Natural killer cell (primary cell): ENCODE measurements around the gene GLIPR2. TPM values are rescaled to one million over a fixed set of nuclear protein-coding genes. Genes with fewer than 3 reads are reported as not detected.
A peak's percentile ranks its signal among the peaks of the same experiment; 100 is the strongest.

Experiments
- ATAC-seq, 3 donors: fragments of 150-1000 bp in 2 of 3; fragments of 200-7000 bp in 1 of 3; cut with Tn5 transposase; 1 replicate in 1 of 3; 2 replicates in 2 of 3; pipeline ENCODE4 v1.10.0; 2021; ENCODE audit warnings: mild to moderate bottlenecking in 2 of 3, moderate library complexity in 2 of 3
- DNase-seq, 2 donors: peaks; one replicate each; pipeline versions ENCODE4 v3.0.0 to v3.0.0-alpha.2; 2013 to 2021; ENCODE audit warnings: mixed read lengths in 1 of 2
- H3K27ac ChIP-seq: one replicate; pipeline ENCODE4 v1.5.1; 2013; ENCODE audit warnings: mild to moderate bottlenecking, low read length
- H3K27me3 ChIP-seq: one replicate; pipeline ENCODE4 v1.6.1; 2013; ENCODE audit warnings: low read length; ENCODE audit not compliant: control insufficient read depth, insufficient read depth
- H3K36me3 ChIP-seq: one replicate; pipeline ENCODE4 v1.6.1; 2013; ENCODE audit warnings: low read length; ENCODE audit not compliant: control insufficient read depth, insufficient read depth
- H3K4me1 ChIP-seq: one replicate; pipeline ENCODE4 v1.6.1; 2013; ENCODE audit warnings: low read length; ENCODE audit not compliant: control insufficient read depth, insufficient read depth
- H3K4me3 ChIP-seq: one replicate; pipeline ENCODE4 v1.5.1; 2013; ENCODE audit warnings: low read length
- H3K9me3 ChIP-seq: one replicate; pipeline ENCODE4 v1.6.1; 2013; ENCODE audit warnings: low read length; ENCODE audit not compliant: control insufficient read depth, insufficient read depth
- H3K27ac Mint-ChIP-seq, 2 donors: one replicate each; pipeline ENCODE4 v1.8.0; 2022; ENCODE audit warnings: mild to moderate bottlenecking in 2 of 2, mixed read lengths in 2 of 2, moderate library complexity in 1 of 2
- H3K27me3 Mint-ChIP-seq, 2 donors: one replicate each; pipeline ENCODE4 v1.8.0; 2022; ENCODE audit warnings: low read depth in 2 of 2, mixed read lengths in 2 of 2
- H3K36me3 Mint-ChIP-seq: one replicate; pipeline ENCODE4 v1.8.0; 2022; ENCODE audit warnings: mixed read lengths
- H3K4me1 Mint-ChIP-seq, 2 donors: one replicate each; pipeline ENCODE4 v1.8.0; 2022; ENCODE audit warnings: mixed read lengths in 2 of 2
- H3K4me3 Mint-ChIP-seq: one replicate; pipeline ENCODE4 v1.8.0; 2022; ENCODE audit warnings: mild to moderate bottlenecking, moderate library complexity, mixed read lengths
- H3K9me3 Mint-ChIP-seq, 2 donors: one replicate each; pipeline ENCODE4 v1.8.0; 2022; ENCODE audit warnings: mixed read lengths in 2 of 2
- WGBS: methylation state at CpG from one replicate; pipeline ENCODE4 v1.1.7; 2013; ENCODE audit warnings: missing lambda C conversion rate; ENCODE audit not compliant: insufficient coverage; 5-methylcytosine and 5-hydroxymethylcytosine counted together
- intact Hi-C: fragments of 100-400 bp; cut with micrococcal nuclease; formaldehyde crosslinking; loops from one replicate; pipeline ENCODE4 v1.14.2; 2022
- total RNA-seq, 4 donors: library from RNA; stranded (reverse); fragments of 120-200 nt in 1 of 4; gene quantifications; one replicate each; pipeline versions ENCODE4 v1.2.3 to v1.2.4, GENCODE V29; 2013 to 2022
- TF ChIP-seq, protein P1 (sequence below): fragments of 200-600 bp; IDR thresholded peaks from one replicate; pipeline ENCODE4 v1.8.0; 2022; ENCODE audit warnings: antibody characterized with exemption

The GLIPR2 gene
- total RNA-seq, 3 donors from 2014 or later (not counting 1 experiment from before 2014, with no cell fraction given), result 124 to 135 (median 125) TPM

DNA sequence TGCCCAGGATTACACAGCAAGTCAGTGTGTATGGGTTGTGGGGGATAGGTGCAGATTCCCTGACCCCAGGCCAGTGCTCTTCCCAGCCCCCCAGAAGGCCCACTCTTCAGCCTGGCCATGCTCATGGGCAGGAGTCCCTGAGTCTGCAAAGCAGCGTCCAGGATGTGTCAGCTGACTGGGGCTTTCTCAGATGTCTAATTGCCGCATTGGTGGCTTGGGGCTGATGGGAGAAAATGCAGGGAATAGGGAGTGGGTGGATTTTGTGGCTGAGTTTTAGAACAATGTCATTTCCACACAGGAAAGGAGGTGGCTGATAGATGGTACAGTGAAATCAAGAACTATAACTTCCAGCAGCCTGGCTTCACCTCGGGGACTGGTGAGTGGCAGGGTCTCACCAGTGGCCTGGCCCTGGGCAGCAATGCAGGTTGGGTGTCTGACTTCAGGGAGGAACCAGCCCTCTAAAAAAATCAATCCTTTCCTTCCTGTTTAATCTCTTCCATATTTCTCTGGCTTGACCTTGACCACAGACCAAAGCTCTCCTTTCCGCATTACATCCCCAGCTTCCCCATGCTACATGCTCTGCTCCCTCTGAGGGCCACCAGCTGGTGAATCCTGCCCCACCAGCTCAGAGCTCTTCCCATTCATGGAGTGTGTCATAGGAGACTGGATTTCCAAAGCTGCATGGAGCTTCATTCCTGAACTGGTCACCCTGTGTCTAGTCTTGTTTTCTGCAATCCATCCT, 14.2 kb downstream of the GLIPR2 start:
- no peak for DNase-seq
- Mint-ChIP-seq H3K4me3 (peak overlapping the region; percentile 88), H3K36me3 (peaks cover 8% of the 10 kb centered on the region), H3K9me3 (peaks cover 0 to 6% of the 10 kb centered on the region in 2 donors), H3K27me3 (no peaks in the 10 kb centered on the region), H3K4me1 (peaks cover 57 to 72% of the 10 kb centered on the region in 2 donors), H3K27ac (peak overlapping the region; percentile 95 to 98)
- H3K36me3 ChIP-seq, result peaks cover 23% of the 10 kb centered on the region
- WGBS, result 60% methylated on average over 4 of the region's 4 CpGs
- H3K27me3 ChIP-seq, result no peaks in the 10 kb centered on the region
- H3K4me1 ChIP-seq, result peaks cover 87% of the 10 kb centered on the region
- ATAC-seq, result no peak
- H3K27ac ChIP-seq, result peak overlapping the region; percentile 82
- intact Hi-C loops, result loop anchor here (1.0 to 5.0 kb wide), 3 partner anchors 7 to 48 kb away; partner anchors contain the start of gene GLIPR2
- peaks cover 5% of the 10 kb centered on the region for H3K9me3 ChIP-seq
- H3K4me3 ChIP-seq, result no peak overlapping the region
- TF ChIP-seq, protein P1, sequence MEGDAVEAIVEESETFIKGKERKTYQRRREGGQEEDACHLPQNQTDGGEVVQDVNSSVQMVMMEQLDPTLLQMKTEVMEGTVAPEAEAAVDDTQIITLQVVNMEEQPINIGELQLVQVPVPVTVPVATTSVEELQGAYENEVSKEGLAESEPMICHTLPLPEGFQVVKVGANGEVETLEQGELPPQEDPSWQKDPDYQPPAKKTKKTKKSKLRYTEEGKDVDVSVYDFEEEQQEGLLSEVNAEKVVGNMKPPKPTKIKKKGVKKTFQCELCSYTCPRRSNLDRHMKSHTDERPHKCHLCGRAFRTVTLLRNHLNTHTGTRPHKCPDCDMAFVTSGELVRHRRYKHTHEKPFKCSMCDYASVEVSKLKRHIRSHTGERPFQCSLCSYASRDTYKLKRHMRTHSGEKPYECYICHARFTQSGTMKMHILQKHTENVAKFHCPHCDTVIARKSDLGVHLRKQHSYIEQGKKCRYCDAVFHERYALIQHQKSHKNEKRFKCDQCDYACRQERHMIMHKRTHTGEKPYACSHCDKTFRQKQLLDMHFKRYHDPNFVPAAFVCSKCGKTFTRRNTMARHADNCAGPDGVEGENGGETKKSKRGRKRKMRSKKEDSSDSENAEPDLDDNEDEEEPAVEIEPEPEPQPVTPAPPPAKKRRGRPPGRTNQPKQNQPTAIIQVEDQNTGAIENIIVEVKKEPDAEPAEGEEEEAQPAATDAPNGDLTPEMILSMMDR, result no peak

DNA sequence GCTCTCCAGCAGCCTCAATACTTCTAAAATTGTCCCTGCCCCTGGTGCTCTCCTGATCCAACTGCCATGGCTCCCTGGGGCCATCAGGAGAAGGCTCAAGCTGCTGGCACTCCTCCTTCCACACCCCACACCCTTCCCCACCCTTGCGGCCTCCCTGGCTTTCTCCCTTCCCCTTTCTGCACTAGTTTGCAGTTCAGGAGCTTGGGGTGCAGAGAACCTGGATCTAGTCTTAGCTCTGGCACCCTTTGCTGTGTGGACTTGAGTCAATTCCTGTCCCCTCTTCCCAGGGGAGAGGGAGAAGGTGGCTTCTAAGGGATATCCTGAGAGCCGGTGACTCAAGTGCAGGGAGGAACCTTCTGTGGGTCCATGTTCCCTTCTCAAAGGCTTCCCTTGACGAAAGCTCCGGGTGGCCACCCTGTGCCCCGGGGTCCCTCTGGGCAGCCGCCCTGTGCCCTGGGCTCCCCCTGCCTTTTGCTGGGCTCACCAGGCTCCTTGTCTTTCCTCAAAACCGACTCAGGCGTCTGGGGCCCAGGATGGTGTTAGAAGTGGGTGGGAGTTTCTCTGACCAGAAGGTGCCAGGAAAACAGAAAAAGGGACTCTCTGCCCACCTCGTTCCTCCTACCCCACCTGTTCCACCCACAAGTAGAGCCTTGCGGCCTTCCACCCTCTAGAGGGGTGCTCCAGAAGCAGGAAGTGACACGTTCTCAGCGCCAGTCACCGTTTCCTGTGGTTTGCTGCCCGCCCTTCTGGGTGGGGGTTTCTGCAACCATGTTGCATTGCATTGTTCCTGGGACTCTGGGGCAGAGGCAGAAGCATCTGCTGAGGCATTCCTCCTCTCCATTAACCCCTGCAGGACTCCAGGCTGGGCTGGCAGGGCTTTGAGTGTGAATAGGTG, 15.0 kb downstream of the GLIPR2 start:
- Histone ChIP-seq H3K4me1 (peaks cover 79% of the 10 kb centered on the region), H3K36me3 (peaks cover 24% of the 10 kb centered on the region), H3K27me3 (no peaks in the 10 kb centered on the region), H3K9me3 (no peaks in the 10 kb centered on the region), H3K27ac (peak overlapping the region; percentile 82), H3K4me3 (peak overlapping the region; percentile 8)
- Mint-ChIP-seq H3K4me1 (peaks cover 49 to 64% of the 10 kb centered on the region in 2 donors), H3K27me3 (no peaks in the 10 kb centered on the region), H3K27ac (peak overlapping the region; percentile 95 to 98), H3K4me3 (peak overlapping the region; percentile 88), H3K9me3 (no peaks in the 10 kb centered on the region), H3K36me3 (peaks cover 8% of the 10 kb centered on the region)
- 5% methylated on average over 12 of the region's 14 CpGs for WGBS
- peak; percentile 88 to 97 (median 95) for ATAC-seq
- intact Hi-C loops, result loop anchor here (1.0 to 5.0 kb wide), 5 partner anchors 8 to 49 kb away; partner anchors contain the start of genes CLTA and GLIPR2
- TF ChIP-seq, protein P1, result no peak
- peak; percentile 84 to 95 for DNase-seq

DNA sequence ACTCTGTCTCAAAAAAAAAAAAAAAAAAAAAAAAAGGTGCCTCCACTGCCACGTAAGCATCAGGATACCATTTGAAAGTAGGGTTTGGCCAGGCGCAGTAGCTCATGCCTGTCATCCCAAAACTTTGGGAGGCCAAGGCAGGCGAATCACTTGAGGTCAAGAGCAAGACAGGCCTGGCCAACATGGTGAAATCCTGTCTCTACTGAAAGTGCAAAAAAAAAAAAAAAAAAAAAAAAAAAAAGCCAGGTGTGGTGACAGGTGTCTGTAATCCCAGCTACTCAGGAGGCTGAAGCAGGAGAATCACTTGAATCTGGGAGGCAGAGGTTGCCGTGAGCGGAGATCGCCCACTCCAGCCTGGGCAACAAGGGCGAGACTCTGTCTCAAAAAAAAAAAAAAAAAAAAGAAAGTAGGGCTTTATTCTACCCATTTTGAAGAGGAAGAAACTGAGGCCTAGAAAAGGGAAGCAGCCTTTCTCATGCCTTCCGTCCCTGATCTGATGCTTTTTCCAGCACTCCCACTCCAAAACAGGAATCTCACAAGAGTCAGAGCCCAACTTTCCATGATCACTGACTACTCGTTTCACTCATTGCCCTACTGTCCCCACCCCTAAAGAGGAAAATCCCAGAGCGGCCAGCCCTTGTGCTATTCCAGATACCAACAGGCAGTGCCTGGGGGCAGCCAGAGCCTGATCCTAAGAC, 16.4 kb downstream of the GLIPR2 start:
- Mint-ChIP-seq H3K4me1 (peaks cover 39 to 51% of the 10 kb centered on the region in 2 donors), H3K4me3 (peak overlapping the region; percentile 68), H3K36me3 (peaks cover 8% of the 10 kb centered on the region), H3K9me3 (no peaks in the 10 kb centered on the region), H3K27me3 (no peaks in the 10 kb centered on the region), H3K27ac (peak overlapping the region; percentile 95 to 98)
- Histone ChIP-seq H3K9me3 (no peaks in the 10 kb centered on the region), H3K4me1 (peaks cover 66% of the 10 kb centered on the region), H3K27me3 (no peaks in the 10 kb centered on the region), H3K4me3 (no peak overlapping the region), H3K27ac (peak overlapping the region; percentile 15), H3K36me3 (peaks cover 24% of the 10 kb centered on the region)
- 89% methylated on average over 9 of the region's 10 CpGs for WGBS
- no peak for DNase-seq
- TF ChIP-seq, protein P1, result no peak
- intact Hi-C loops, result loop anchor here (1.0 to 5.0 kb wide), 3 partner anchors 13 to 51 kb away; partner anchors contain the start of gene CLTA
- ATAC-seq, result no peak
